Fibroblast of villous mesenchyme (primary cell): ENCODE results near the gene ARPC2. TPM values are rescaled to one million over a fixed set of nuclear protein-coding genes. Genes with fewer than 3 reads are reported as not detected.
A peak's percentile ranks its signal among the peaks of the same experiment; 100 is the strongest.

ENCODE experiments used
- DNase-seq: peaks from one replicate; pipeline ENCODE4 v3.0.0-alpha.2; 2010; ENCODE audit warnings: low read depth
- H3K4me3 ChIP-seq: 2 replicates; pipeline ENCODE4 v1.5.1; 2011; ENCODE audit warnings: low read depth, mild to moderate bottlenecking, low read length
- CTCF ChIP-seq: IDR thresholded peaks from 2 replicates; pipeline ENCODE4 v1.5.1; 2012; ENCODE audit warnings: low read depth, mild to moderate bottlenecking, low read length; ENCODE audit not compliant: insufficient read depth
- total RNA-seq: library from RNA; depleted of rRNA; stranded (reverse); fragments of >200 nt; gene quantifications from 2 replicates; pipeline ENCODE4 v1.2.3, GENCODE V29; 2012

The ARPC2 gene
- total RNA-seq, 1 donor, result 482 TPM

- no peak for DNase-seq
- no peak for TF ChIP-seq CTCF
- no peak overlapping the region for H3K4me3 ChIP-seq
Observed at GRCh38 chr2:218260166-218260565, 43.2 kb downstream of the ARPC2 start.

- no peak for DNase-seq
- no peak for TF ChIP-seq CTCF
Observed at GRCh38 chr2:218260742-218261422, 43.9 kb downstream of the ARPC2 start, which contains the start of gene GPBAR1. GPBAR1 (plus strand) TSS chr2:218261015; CDS start chr2:218262725, 1,710 bp downstream.

GRCh38 chr2:218261423-218262236, 44.6 kb downstream of the ARPC2 start:
- DNase-seq, result peak; percentile 14
- H3K4me3 ChIP-seq, result no peak overlapping the region
- no peak for TF ChIP-seq CTCF

More at GRCh38 chr2:218260742-218261422, 43.9 kb downstream of the ARPC2 start, which contains the start of gene GPBAR1:
- H3K4me3 ChIP-seq, result peak within 1 kb of the TSS; percentile 18

DNA sequence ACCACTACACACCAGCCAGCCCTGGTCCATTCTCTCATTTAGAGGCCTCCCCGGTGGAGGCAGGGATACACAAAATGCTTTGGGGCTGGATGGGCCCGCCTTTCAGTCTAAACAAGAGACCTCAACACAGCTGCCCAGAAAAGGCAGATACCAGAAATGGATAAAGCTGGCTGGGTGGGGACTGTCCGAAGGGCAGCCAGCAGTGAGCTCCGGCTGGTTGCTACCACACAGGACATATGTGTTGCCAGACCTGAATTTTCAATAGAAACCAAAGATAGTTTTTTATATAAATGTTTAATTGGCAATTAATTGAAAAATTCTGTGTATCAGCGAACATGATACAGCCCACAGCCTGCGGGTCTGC, 45.2 kb downstream of the ARPC2 start:
- TF ChIP-seq CTCF, result no peak
- H3K4me3 ChIP-seq, result no peak overlapping the region
- DNase-seq, result peak; percentile 23

GRCh38 chr2:218262631-218263586, 45.9 kb downstream of the ARPC2 start:
- DNase-seq, result no peak

More at GRCh38 chr2:218262631-218263586, 45.9 kb downstream of the ARPC2 start:
- TF ChIP-seq CTCF, result no peak
- H3K4me3 ChIP-seq, result no peak overlapping the region
